ENCODE results near the gene CLIC3.

CLIC3 gene

DNA sequence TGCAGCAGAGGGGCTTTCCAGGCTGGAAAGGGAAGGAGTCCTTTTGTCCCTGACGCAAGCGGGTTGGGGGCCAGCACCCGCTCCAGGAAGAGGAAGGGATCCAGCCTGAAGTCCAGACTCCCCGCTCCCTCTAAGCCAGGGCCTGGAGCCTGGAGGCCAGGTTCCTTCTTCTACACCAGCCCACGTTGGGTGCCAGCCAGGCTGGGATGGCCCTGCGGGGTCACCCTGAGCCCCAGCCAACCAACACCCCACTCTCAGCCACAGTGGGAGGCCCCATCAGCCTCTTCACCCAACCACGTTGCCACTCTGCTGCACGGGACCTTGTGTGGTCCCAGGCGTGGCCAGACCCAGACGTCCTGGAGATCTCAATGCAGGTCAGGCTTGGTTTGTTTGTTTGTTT is 36.5 kb upstream of the CLIC3 start:
- Histone ChIP-seq H3K27ac (ENCODE audit: low read depth, low read length, poor library complexity, severe bottlenecking) (no peak overlapping the region), H2AFZ (ENCODE audit: low read length) (no peak overlapping the region), H3K36me3 (ENCODE audit: insufficient read depth, low read length) (no peaks in the 10 kb centered on the region), H3K9me3 (ENCODE audit: low read length) (no peaks in the 10 kb centered on the region), H3K4me1 (ENCODE audit: insufficient read depth, low read length, severe bottlenecking) (peaks cover 10% of the 10 kb centered on the region), H3K4me3 (ENCODE audit: low read depth, low read length, poor library complexity, severe bottlenecking) (no peak overlapping the region), H3K27me3 (ENCODE audit: insufficient read depth, low read length) (peaks cover 13% of the 10 kb centered on the region), H4K20me1 (ENCODE audit: insufficient read depth, low read length) (no peaks in the 10 kb centered on the region), H3K9me2 (ENCODE audit: low read depth, low read length) (no peaks in the 10 kb centered on the region), H3F3A (ENCODE audit: insufficient read depth, low read length) (no peaks in the 10 kb centered on the region), H3K79me2 (ENCODE audit: insufficient read depth, low read length) (no peaks in the 10 kb centered on the region), H3K4me2 (ENCODE audit: low read length) (no peak overlapping the region), H3K9ac (ENCODE audit: low read length) (no peak overlapping the region)
- no peak for TF ChIP-seq EZH2 (IDR thresholded peaks at IDR 0.05; ENCODE audit: borderline replicate concordance, low read length)
- TF ChIP-seq, protein P1, sequence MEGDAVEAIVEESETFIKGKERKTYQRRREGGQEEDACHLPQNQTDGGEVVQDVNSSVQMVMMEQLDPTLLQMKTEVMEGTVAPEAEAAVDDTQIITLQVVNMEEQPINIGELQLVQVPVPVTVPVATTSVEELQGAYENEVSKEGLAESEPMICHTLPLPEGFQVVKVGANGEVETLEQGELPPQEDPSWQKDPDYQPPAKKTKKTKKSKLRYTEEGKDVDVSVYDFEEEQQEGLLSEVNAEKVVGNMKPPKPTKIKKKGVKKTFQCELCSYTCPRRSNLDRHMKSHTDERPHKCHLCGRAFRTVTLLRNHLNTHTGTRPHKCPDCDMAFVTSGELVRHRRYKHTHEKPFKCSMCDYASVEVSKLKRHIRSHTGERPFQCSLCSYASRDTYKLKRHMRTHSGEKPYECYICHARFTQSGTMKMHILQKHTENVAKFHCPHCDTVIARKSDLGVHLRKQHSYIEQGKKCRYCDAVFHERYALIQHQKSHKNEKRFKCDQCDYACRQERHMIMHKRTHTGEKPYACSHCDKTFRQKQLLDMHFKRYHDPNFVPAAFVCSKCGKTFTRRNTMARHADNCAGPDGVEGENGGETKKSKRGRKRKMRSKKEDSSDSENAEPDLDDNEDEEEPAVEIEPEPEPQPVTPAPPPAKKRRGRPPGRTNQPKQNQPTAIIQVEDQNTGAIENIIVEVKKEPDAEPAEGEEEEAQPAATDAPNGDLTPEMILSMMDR (IDR thresholded peaks at IDR 0.05; ENCODE audit: low read length), result no peak

DNA sequence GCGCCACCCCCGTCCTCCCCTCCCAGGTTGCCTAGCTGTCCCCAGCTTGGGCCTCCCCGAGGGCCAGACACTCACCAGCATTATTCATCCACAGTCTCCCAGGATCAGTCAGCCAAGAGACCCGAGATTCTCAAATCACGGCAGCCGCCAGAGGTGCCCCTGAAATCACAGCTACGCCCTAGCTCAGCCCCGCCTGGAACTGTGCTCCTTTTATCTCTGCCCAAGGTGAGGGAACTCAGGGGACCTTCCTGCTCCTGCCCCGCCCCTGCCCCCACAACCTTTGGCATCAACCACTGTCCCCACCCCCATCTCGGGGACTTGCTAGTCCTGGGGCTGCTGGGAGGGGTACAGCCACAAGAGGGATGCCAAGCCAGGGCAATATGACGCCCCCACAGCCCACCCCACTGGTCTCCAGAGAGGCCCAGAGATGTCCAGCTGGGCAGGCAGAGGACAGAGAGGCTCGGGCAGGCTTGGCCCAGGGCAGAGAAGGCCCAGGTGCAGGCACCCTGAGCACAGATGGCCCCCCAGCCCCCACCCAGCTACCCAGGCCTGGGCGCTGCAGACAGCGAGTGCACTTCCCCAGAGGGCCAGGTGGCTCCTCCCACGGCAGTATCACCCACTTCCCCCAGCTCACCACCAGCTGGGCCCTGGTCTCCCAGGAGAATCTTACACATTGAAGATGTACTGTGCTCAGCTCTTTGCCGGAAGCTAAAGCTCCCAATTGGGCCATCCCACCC is 35.7 kb upstream of the CLIC3 start, which contains the start of gene FUT7:
Gene FUT7 (minus strand): TSS at position 185 of the 737 bp plus-strand sequence. CDS start 97 bp downstream, at position 88.
- Histone ChIP-seq H3K9me3 (ENCODE audit: low read length) (no peaks in the 10 kb centered on the region), H3K9me2 (ENCODE audit: low read depth, low read length) (no peaks in the 10 kb centered on the region), H4K20me1 (ENCODE audit: insufficient read depth, low read length) (no peaks in the 10 kb centered on the region), H3K4me2 (ENCODE audit: low read length) (no peak within 1 kb of the TSS), H3K36me3 (ENCODE audit: insufficient read depth, low read length) (no peaks in the 10 kb centered on the region), H2AFZ (ENCODE audit: low read length) (no peak within 1 kb of the TSS), H3K27ac (ENCODE audit: low read depth, low read length, poor library complexity, severe bottlenecking) (no peak within 1 kb of the TSS), H3K27me3 (ENCODE audit: insufficient read depth, low read length) (peaks cover 15% of the 10 kb centered on the region), H3F3A (ENCODE audit: insufficient read depth, low read length) (no peaks in the 10 kb centered on the region), H3K9ac (ENCODE audit: low read length) (no peak within 1 kb of the TSS), H3K79me2 (ENCODE audit: insufficient read depth, low read length) (no peaks in the 10 kb centered on the region), H3K4me1 (ENCODE audit: insufficient read depth, low read length, severe bottlenecking) (peaks cover 10% of the 10 kb centered on the region), H3K4me3 (ENCODE audit: low read depth, low read length, poor library complexity, severe bottlenecking) (no peak within 1 kb of the TSS)
- TF ChIP-seq, protein P1 (IDR thresholded peaks at IDR 0.05; ENCODE audit: low read length), result no peak
- TF ChIP-seq EZH2 (IDR thresholded peaks at IDR 0.05; ENCODE audit: borderline replicate concordance, low read length), result no peak

DNA sequence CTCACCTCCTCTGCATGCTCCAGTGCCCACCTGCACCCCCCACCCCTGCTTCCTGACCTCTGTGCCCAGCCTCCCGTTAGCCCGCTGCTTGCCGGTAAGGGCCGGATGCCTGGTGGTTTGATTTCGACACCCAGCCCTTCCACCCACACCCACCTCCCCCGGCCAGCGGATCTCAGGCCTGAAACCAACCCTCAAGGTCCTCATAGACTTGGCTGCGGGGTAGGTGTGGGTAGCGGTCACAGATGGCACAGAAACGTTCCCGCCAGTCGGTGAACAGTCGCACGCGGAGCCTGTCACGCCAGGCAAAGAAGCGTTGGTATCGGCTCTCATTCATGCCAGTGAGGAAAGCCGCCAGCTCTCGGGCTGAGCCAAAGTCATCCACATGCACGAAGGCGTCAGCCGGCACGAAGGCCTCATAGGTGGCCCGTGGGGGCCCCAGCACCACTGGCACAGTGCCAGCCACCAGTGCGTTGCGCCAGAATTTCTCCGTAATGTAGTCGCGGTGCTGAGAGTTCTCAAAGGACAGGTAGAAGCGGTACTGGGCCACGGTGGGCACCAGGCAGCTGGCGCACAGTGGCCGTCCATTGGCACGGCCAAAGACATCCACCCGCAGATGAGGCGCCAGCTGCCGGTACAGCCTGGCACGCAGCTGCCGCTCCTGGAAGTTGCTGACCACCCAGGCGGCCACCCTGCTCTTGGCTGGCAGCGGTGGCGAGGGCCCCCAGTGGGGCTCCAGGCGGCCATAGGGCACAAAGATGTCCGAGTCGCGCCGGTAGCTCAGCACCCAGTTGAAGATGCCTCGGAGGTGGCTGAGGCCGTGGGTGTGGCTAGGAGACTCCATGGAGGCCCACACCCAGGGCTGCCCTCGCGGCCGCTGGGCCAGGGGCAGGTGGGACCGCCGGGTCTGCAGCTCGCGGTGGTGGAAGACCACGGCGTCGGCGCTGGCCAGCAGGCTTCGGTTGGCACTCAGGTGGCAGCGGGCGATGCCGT is 34.5 kb upstream of the CLIC3 start:
- Histone ChIP-seq H3K36me3 (ENCODE audit: insufficient read depth, low read length) (no peaks in the 10 kb centered on the region), H3K4me2 (ENCODE audit: low read length) (no peak overlapping the region), H4K20me1 (ENCODE audit: insufficient read depth, low read length) (no peaks in the 10 kb centered on the region), H3K79me2 (ENCODE audit: insufficient read depth, low read length) (no peaks in the 10 kb centered on the region), H2AFZ (ENCODE audit: low read length) (no peak overlapping the region), H3K27me3 (ENCODE audit: insufficient read depth, low read length) (peaks cover 17% of the 10 kb centered on the region), H3K4me3 (ENCODE audit: low read depth, low read length, poor library complexity, severe bottlenecking) (no peak overlapping the region), H3F3A (ENCODE audit: insufficient read depth, low read length) (no peaks in the 10 kb centered on the region), H3K9me2 (ENCODE audit: low read depth, low read length) (no peaks in the 10 kb centered on the region), H3K9me3 (ENCODE audit: low read length) (no peaks in the 10 kb centered on the region), H3K4me1 (ENCODE audit: insufficient read depth, low read length, severe bottlenecking) (peaks cover 14% of the 10 kb centered on the region), H3K9ac (ENCODE audit: low read length) (no peak overlapping the region), H3K27ac (ENCODE audit: low read depth, low read length, poor library complexity, severe bottlenecking) (no peak overlapping the region)
- TF ChIP-seq, protein P1 (IDR thresholded peaks at IDR 0.05; ENCODE audit: low read length), result no peak
- TF ChIP-seq EZH2 (IDR thresholded peaks at IDR 0.05; ENCODE audit: borderline replicate concordance, low read length), result no peak
